A549 (cell line): Measurements from ENCODE around the gene ADORA1. TPM values are rescaled to one million over a fixed set of nuclear protein-coding genes. Genes with fewer than 3 reads are reported as not detected.

Source experiments
- ATAC-seq, 2 experiments: fragments of 200-7000 bp in 1 of 2; fragments of >200 bp in 1 of 2; cut with Nextera tagmentation in 1 of 2; cut with Tn5 transposase in 1 of 2; 3 replicates each; pipeline versions ENCODE4 v1.8.0 to v1.9.1; 2018 to 2020; ENCODE audit warnings: mild to moderate bottlenecking in 1 of 2, moderate library complexity in 1 of 2
- CTCF ChIA-PET: fragments of 300-600 bp; sonication (Branson Sonifier 250); formaldehyde crosslinking; extraction: SDS; loops from one replicate; lab custom pipeline; 2021; ENCODE audit warnings: antibody characterized with exemption, inconsistent platforms; lab: Yijun Ruan, JAX
- POLR2A ChIA-PET: fragments of 350-600 bp; formaldehyde crosslinking; extraction: SDS; loops from one replicate; lab custom pipeline; 2021; ENCODE audit warnings: antibody characterized with exemption, inconsistent platforms; lab: Yijun Ruan, JAX
- DNase-seq, 2 experiments: peaks; one replicate each; pipeline versions ENCODE4 v3.0.0 to v3.0.0-alpha.2; 2011 to 2016; ENCODE audit warnings: low read depth in 1 of 2, low spot score in 1 of 2
- FAIRE-seq: peaks from 2 replicates; lab custom pipeline; 2011; peaks lifted over from hg19 to GRCh38; lab: Jason Lieb, UNC
- H3K27ac ChIP-seq, 2 experiments: fragments of >200 bp; sonication (Bioruptor Twin); formaldehyde crosslinking; 3 replicates each; pipeline ENCODE4 v1.5.1; 2016 to 2017
- H3K4me1 ChIP-seq: fragments of >200 bp; sonication (Bioruptor Twin); formaldehyde crosslinking; 3 replicates; pipeline ENCODE4 v1.6.1; 2016
- H3K4me2 ChIP-seq: fragments of >200 bp; sonication (Bioruptor Twin); formaldehyde crosslinking; 3 replicates; pipeline ENCODE4 v1.6.1; 2016
- H3K4me3 ChIP-seq: fragments of >200 bp; sonication (Bioruptor Twin); formaldehyde crosslinking; 3 replicates; pipeline ENCODE4 v1.5.1; 2016
- H3K9me3 ChIP-seq: fragments of >200 bp; sonication (Bioruptor Twin); formaldehyde crosslinking; 3 replicates; pipeline ENCODE4 v1.6.1; 2016
- BHLHE40 ChIP-seq: IDR thresholded peaks from 2 replicates; pipeline ENCODE4 v1.6.1; 2012; ENCODE audit warnings: low read depth, low read length, inconsistent platforms
- CEBPB ChIP-seq, 2 experiments: fragments of >200 bp in 1 of 2; sonication (Bioruptor Twin) in 1 of 2; formaldehyde crosslinking in 1 of 2; IDR thresholded peaks; 2 replicates each; pipeline ENCODE4 v1.6.1; 2012 to 2016
- CHD2 ChIP-seq: fragments of 150-350 bp; IDR thresholded peaks from 2 replicates; pipeline ENCODE4 v1.6.1; 2014; ENCODE audit warnings: low read length; ENCODE audit not compliant: partially characterized antibody
- CTCF ChIP-seq: fragments of >200 bp; sonication (Bioruptor Twin); formaldehyde crosslinking; IDR thresholded peaks from 3 replicates; pipeline ENCODE4 v1.5.1; 2016
- ESRRA ChIP-seq: fragments of 150-350 bp; IDR thresholded peaks from 2 replicates; pipeline ENCODE4 v1.6.1; 2014; ENCODE audit warnings: mild to moderate bottlenecking, low read length, borderline replicate concordance
- FOSB ChIP-seq: fragments of 250-450 bp; sonication (Bioruptor Pico); IDR thresholded peaks from 2 replicates; pipeline ENCODE4 v1.5.0; 2020; ENCODE audit warnings: mild to moderate bottlenecking, moderate library complexity
- FOXS1 ChIP-seq: fragments of 250-450 bp; sonication (Bioruptor Pico); IDR thresholded peaks from 2 replicates; pipeline ENCODE4 v1.5.0; 2020; ENCODE audit warnings: mild to moderate bottlenecking, moderate library complexity
- HEYL ChIP-seq: fragments of 250-450 bp; sonication (Bioruptor Pico); IDR thresholded peaks from 2 replicates; pipeline ENCODE4 v1.8.0; 2021; ENCODE audit warnings: mild to moderate bottlenecking, moderate library complexity
- HOXB13 ChIP-seq: fragments of 250-450 bp; sonication (Bioruptor Pico); IDR thresholded peaks from 2 replicates; pipeline ENCODE4 v1.5.0; 2020; ENCODE audit warnings: low read depth, mild to moderate bottlenecking, moderate library complexity
- KDM5A ChIP-seq: fragments of 200-600 bp; sonication (generic); IDR thresholded peaks from 2 replicates; pipeline ENCODE4 v1.6.1; 2016; ENCODE audit warnings: antibody characterized with exemption, mild to moderate bottlenecking
- MAX ChIP-seq: IDR thresholded peaks from 2 replicates; pipeline ENCODE4 v1.6.1; 2012
- MYC ChIP-seq: IDR thresholded peaks from 2 replicates; pipeline ENCODE4 v1.6.1; 2012; ENCODE audit warnings: mild to moderate bottlenecking, inconsistent platforms, low read length, improper control_type of control experiment, borderline replicate concordance
- NFE2L2 ChIP-seq: fragments of 150-350 bp; conservative IDR thresholded peaks from 2 replicates; pipeline ENCODE4 v1.6.1; 2014; ENCODE audit warnings: low read length
- NPAS2 ChIP-seq: fragments of 250-450 bp; sonication (Bioruptor Pico); IDR thresholded peaks from 2 replicates; pipeline ENCODE4 v1.8.0; 2022; ENCODE audit warnings: mild to moderate bottlenecking, moderate library complexity, borderline replicate concordance
- RCOR1 ChIP-seq: fragments of 150-350 bp; IDR thresholded peaks from 2 replicates; pipeline ENCODE4 v1.6.1; 2014; ENCODE audit warnings: antibody characterized with exemption, low read length, low read depth
- RFX5 ChIP-seq: fragments of 450-650 bp; IDR thresholded peaks from 2 replicates; pipeline ENCODE4 v1.7.1; 2014; ENCODE audit warnings: antibody characterized with exemption, mild to moderate bottlenecking, moderate library complexity
- SREBF2 ChIP-seq: fragments of 450-650 bp; IDR thresholded peaks from 2 replicates; pipeline ENCODE4 v1.6.1; 2014; ENCODE audit warnings: mild to moderate bottlenecking, moderate library complexity
- TFCP2L1 ChIP-seq: fragments of 250-450 bp; sonication (Bioruptor Pico); IDR thresholded peaks from 2 replicates; pipeline ENCODE4 v1.5.0; 2021; ENCODE audit warnings: mild to moderate bottlenecking
- ZC3H11A ChIP-seq: fragments of 450-650 bp; IDR thresholded peaks from 2 replicates; pipeline ENCODE4 v1.6.1; 2014; ENCODE audit warnings: antibody characterized with exemption, mild to moderate bottlenecking
- WGBS: methylation state at CpG from one replicate; pipeline ENCODE4 v1.1.6; 2017; ENCODE audit errors: missing lambda C conversion rate; 5-methylcytosine and 5-hydroxymethylcytosine counted together
- polyA plus RNA-seq, 4 experiments: library from polyadenylated mRNA; depleted of rRNA in 3 of 4; stranded (reverse); fragments of >200 nt; fragmentation: RNase III in 1 of 4; extraction: RNeasy Plus Mini Kit Qiagen cat#74134 plus additional on column Dnase treatment in 1 of 4; gene quantifications; 2 replicates in 3 of 4; 3 replicates in 1 of 4; pipeline ENCODE4 v1.2.3, GENCODE V29; 2011 to 2017

ADORA1 gene
- polyA plus RNA-seq, 2 of the 4 experiments (the other 2 are of a cell fraction) = 0.48 to 2.4 TPM

DNA sequence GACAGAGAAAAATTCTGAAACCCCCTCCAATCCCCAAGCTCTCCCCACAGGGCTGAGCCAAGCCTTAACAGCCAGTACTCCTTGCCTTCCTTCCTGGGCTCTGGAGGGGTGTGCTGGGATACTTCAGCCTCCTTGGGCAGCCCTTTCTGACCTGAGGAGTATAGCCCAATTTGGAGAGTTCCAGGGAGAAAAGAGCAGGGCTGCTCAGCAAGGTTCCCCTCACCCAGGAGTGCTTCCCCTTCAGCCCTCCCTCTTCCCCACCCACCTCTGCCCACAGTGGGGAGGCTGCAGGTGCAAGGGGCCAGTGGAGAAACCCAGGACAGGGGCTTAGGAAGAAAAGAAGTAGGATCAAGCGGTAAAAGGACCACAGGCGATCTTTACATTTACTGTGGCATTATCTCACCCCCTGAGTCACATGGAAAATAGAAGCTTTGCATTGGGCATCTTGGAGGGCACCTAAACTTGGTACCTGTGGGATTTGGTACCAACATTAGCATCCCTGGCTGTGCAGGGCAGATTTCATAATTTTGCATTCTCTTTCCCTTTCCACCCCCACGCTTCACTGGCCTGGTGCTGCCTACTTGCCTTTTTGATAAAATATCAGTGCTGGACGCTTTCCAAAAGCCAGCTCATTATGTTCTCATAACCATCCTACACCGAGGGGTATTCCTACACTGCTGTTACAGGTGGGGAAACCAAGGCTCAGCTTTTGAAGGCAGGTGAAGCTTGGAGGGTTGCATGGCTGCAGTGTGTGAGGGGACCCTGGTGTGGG, 2.8 kb upstream of the ADORA1 start:
- POLR2A ChIA-PET = no interaction called here
- no peak overlapping the region for H3K4me3 ChIP-seq

DNA sequence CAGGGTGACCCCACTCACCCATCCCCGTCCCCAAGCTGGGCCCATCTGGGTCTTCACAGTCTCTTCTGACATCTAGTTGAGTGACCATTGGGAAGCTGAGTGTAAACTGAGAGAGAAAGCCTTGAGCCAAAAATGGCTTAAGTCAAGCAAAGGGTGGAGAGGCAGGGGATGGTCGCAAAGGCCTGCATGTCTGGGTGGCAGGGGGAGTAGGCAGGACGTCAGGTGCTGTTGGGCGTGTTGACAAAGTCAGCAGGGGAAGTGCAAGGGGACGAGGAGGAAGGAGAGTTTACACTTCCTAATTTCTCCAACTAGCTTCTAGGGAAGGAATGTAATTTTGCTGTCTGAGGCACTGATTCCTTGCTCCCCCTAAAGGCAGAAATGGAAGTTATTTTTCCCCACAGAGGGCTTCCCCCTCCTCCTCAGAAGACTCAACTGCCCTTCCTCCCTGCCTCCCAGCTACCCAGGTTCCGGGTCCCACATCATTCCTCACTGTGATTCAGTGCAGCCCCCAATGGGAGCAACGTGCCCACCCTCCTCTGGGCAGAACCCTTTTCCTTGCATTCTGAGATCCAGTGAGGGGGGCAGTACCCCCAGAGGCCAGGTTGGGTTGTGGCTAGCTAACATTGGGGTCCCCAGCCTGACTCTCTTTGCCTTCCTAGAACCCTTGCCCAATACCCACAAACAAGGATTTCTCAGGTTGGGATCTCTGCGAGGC, 1.2 kb upstream of the ADORA1 start:
- ATAC-seq = peak; percentile 11 to 49; a peak in 3 of 6 replicates
- 36% methylated on average over 8 of the region's 8 CpGs for WGBS
- Histone ChIP-seq H3K4me3 (peak overlapping the region; percentile 2; the same call in 1 of the 3 replicates), H3K27ac (no peak overlapping the region), H3K9me3 (no peaks in the 10 kb centered on the region), H3K4me1 (peaks cover 23% of the 10 kb centered on the region; the same call in 1 of the 3 replicates), H3K4me2 (0 out of 3 replicates have a peak overlapping the region, but pooled peaks have one; percentile 92)
- peak in 1 of 2 experiments; percentile 40 for DNase-seq
- ChIA-PET POLR2A (no interaction called here), CTCF (interaction anchor here (0.6 to 9.0 kb wide), 22 partner anchors 8 to 147 kb away, joined by 3 to 91 read pairs (median 4); no protein-coding TSS in a partner anchor)
- FAIRE-seq = no peak
- TF ChIP-seq FOXS1 (CRISPR knock-in tag) (no peak), CTCF (peak; percentile 39), FOSB (no peak)

More for the DNA sequence above, 2.8 kb upstream of the ADORA1 start:
- Histone ChIP-seq H3K27ac (no peak overlapping the region), H3K9me3 (no peaks in the 10 kb centered on the region), H3K4me1 (peaks cover 18% of the 10 kb centered on the region; the same call in 1 of the 3 replicates), H3K4me2 (no peak overlapping the region)
- no peak for DNase-seq
- CTCF ChIA-PET = interaction anchor here (1.0 to 8.4 kb wide), 10 partner anchors 9 to 143 kb away, joined by 3 to 67 read pairs (median 9); no protein-coding TSS in a partner anchor
- TF ChIP-seq RCOR1 = no peak
- no peak for TF ChIP-seq MAX
- no peak for TF ChIP-seq TFCP2L1
- TF ChIP-seq KDM5A = no peak
- FAIRE-seq = no peak
- 24% methylated on average over 5 of the region's 5 CpGs for WGBS
- no peak for ATAC-seq

- peak overlapping the region; percentile 41 for H3K4me3 ChIP-seq
- ATAC-seq (peak in 1 of 2 experiments; percentile 37; a peak in 3 of 6 replicates), FAIRE-seq (no peak), DNase-seq (no peak)
- TF ChIP-seq RCOR1 = no peak
- TF ChIP-seq BHLHE40 = no peak
- TF ChIP-seq NPAS2 = no peak
- TF ChIP-seq HEYL (CRISPR knock-in tag) = no peak
- no peak for TF ChIP-seq CEBPB (IDR thresholded peaks at IDR 0.05)
- TF ChIP-seq ESRRA = no peak
- TF ChIP-seq RFX5 = no peak
- no peak for TF ChIP-seq HOXB13 (CRISPR knock-in tag)
- no peak for TF ChIP-seq ZC3H11A
- TF ChIP-seq NFE2L2 = no peak
- no peak for TF ChIP-seq SREBF2
- no peak for TF ChIP-seq MYC
- no peak for TF ChIP-seq CHD2
- peaks cover 23% of the 10 kb centered on the region; the same call in 1 of the 3 replicates for H3K4me1 ChIP-seq
- H3K27ac ChIP-seq = peak overlapping the region in 1 of 2 experiments; percentile 67; a peak in 3 of 6 replicates
- ChIA-PET CTCF (interaction anchor here (0.8 to 9.0 kb wide), 20 partner anchors 8 to 146 kb away, joined by 3 to 91 read pairs (median 6); partner anchors contain the start of gene MYBPH), POLR2A (interaction anchor here (1.2 kb wide), 1 partner anchor 120 kb away, joined by 3 read pairs; the partner anchor contains the start of gene TMEM183A)
- no peaks in the 10 kb centered on the region for H3K9me3 ChIP-seq
- peak overlapping the region; percentile 92 for H3K4me2 ChIP-seq
- WGBS = 49% methylated on average over 12 of the region's 12 CpGs
Measured at GRCh38 chr1:203126866-203127665, 460 bp upstream of the ADORA1 start.
